Right lobe of liver (tissue), 6 donors: ENCODE data around the gene CACNA1F. TPM values are rescaled to one million over a fixed set of nuclear protein-coding genes. Genes with fewer than 3 reads are reported as not detected.
A peak's percentile ranks its signal among the peaks of the same experiment; 100 is the strongest.

Experiments used
- ATAC-seq, 4 donors: fragments of 200-7000 bp; cut with Tn5 transposase; one replicate each; pipeline ENCODE4 v1.9.1; 2020; ENCODE audit warnings: mild to moderate bottlenecking in 4 of 4, moderate library complexity in 4 of 4
- DNase-seq, 3 donors: peaks; one replicate each; pipeline ENCODE4 v3.0.0-alpha.2; 2020
- H3K27ac ChIP-seq, 3 donors: fragments of 200-600 bp; one replicate each; pipeline ENCODE4 v1.8.0; 2022
- H3K27me3 ChIP-seq, 2 donors: fragments of 200-600 bp; one replicate each; pipeline ENCODE4 v1.8.0; 2022
- H3K36me3 ChIP-seq, 4 donors: fragments of 200-600 bp; sonication (generic) in 1 of 4; one replicate each; pipeline versions ENCODE4 v1.5.1 to v1.8.0; 2017 to 2022; ENCODE audit warnings: control low read depth in 1 of 4
- H3K4me1 ChIP-seq, 4 donors: fragments of 200-600 bp; sonication (generic) in 1 of 4; one replicate each; pipeline versions ENCODE4 v1.5.1 to v1.8.0; 2017 to 2022; ENCODE audit warnings: control low read depth in 1 of 4
- H3K4me3 ChIP-seq, 3 donors: fragments of 200-600 bp; one replicate each; pipeline ENCODE4 v1.8.0; 2022
- H3K9me3 ChIP-seq, 4 donors: fragments of 200-600 bp; sonication (generic) in 1 of 4; one replicate each; pipeline versions ENCODE4 v1.5.1 to v1.8.0; 2017 to 2022; ENCODE audit warnings: control low read depth in 1 of 4
- CTCF ChIP-seq, 4 donors: fragments of 200-600 bp in 3 of 4; fragments of 450-650 bp in 1 of 4; IDR thresholded peaks; one replicate each; pipeline versions ENCODE4 v1.5.1 to v1.8.0; 2016 to 2022; ENCODE audit warnings: antibody characterized with exemption in 4 of 4, mild to moderate bottlenecking in 2 of 4
- POLR2A ChIP-seq: fragments of 450-650 bp; IDR thresholded peaks from one replicate; pipeline ENCODE4 v1.6.1; 2017; ENCODE audit warnings: antibody characterized with exemption, mild to moderate bottlenecking
- WGBS: methylation state at CpG from one replicate; pipeline ENCODE4 v1.1.6; 2018; ENCODE audit warnings: low coverage, low lambda C conversion rate; ENCODE audit not compliant: insufficient coverage; ENCODE audit errors: missing lambda C conversion rate; 5-methylcytosine and 5-hydroxymethylcytosine counted together
- intact Hi-C, 2 donors: fragments of 100-400 bp; cut with DNase I; formaldehyde crosslinking; loops; one replicate each; pipeline versions ENCODE4 v1.11.2 to v1.14.1; 2022
- total RNA-seq, 6 experiments: library from RNA; depleted of rRNA in 2 of 6; stranded (reverse); fragments of >200 nt in 2 of 6; fragmentation: NEBNext Ultra II Directional in 3 of 6; extraction: Animal tissue kit (Norgen Biotek cat#: 25700) in 3 of 6; gene quantifications; one replicate each; pipeline versions ENCODE4 v1.1.0 to v1.2.4, GENCODE V29; 2016 to 2023
- donor health status: DM: no; HTN: yes; CAD: no.
- donor health status: DM: no; HTN: no; CAD: no.
- donor health status: DM: no; HTN: no; CAD: no.
- donor health status: DM: no; HTN: yes; CAD: no.
- donor health status: DM: no; HTN: yes; CAD: no.

The CACNA1F gene
- total RNA-seq, 6 experiments from 2014 or later = 0.06 TPM; not detected in 5

GRCh38 chrX:49232525-49232924 lies 615 bp downstream of the CACNA1F start:
- no peak for ATAC-seq
- Histone ChIP-seq H3K27me3 (no peaks in the 10 kb centered on the region), H3K27ac (no peak overlapping the region), H3K4me3 (no peak overlapping the region), H3K9me3 (no peaks in the 10 kb centered on the region), H3K4me1 (no peaks in the 10 kb centered on the region), H3K36me3 (no peaks in the 10 kb centered on the region)
- no peak for DNase-seq
- intact Hi-C loops = no loop called here
- TF ChIP-seq POLR2A (no peak), CTCF (IDR thresholded peaks at IDR 0.05) (no peak)
- WGBS = 48% methylated on average over 2 of the region's 2 CpGs

GRCh38 chrX:49231333-49232000 lies 1.7 kb downstream of the CACNA1F start:
- H3K4me3 ChIP-seq = no peak overlapping the region
- H3K36me3 ChIP-seq = no peaks in the 10 kb centered on the region
- intact Hi-C loops = no loop called here
- ATAC-seq (no peak), DNase-seq (no peak)
- H3K9me3 ChIP-seq = no peaks in the 10 kb centered on the region
- TF ChIP-seq CTCF (IDR thresholded peaks at IDR 0.05) (no peak), POLR2A (no peak)
- H3K4me1 ChIP-seq = no peaks in the 10 kb centered on the region
- 87% methylated on average over 7 of the region's 10 CpGs for WGBS
- H3K27me3 ChIP-seq = no peaks in the 10 kb centered on the region
- no peak overlapping the region for H3K27ac ChIP-seq

GRCh38 chrX:49230500-49231232 lies 2.5 kb downstream of the CACNA1F start:
- Histone ChIP-seq H3K27me3 (no peaks in the 10 kb centered on the region), H3K27ac (no peak overlapping the region), H3K4me1 (no peaks in the 10 kb centered on the region), H3K36me3 (no peaks in the 10 kb centered on the region), H3K4me3 (no peak overlapping the region), H3K9me3 (no peaks in the 10 kb centered on the region)
- DNase-seq (peak in 2 of 3 donors; percentile 52 to 60), ATAC-seq (peak; percentile 46 to 62 (median 54))
- intact Hi-C loops = no loop called here
- no peak for TF ChIP-seq POLR2A
- no peak for TF ChIP-seq CTCF (IDR thresholded peaks at IDR 0.05)
- WGBS = 42% methylated on average over 27 of the region's 44 CpGs

GRCh38 chrX:49228185-49228584 lies 5.0 kb downstream of the CACNA1F start:
- Histone ChIP-seq H3K9me3 (no peaks in the 10 kb centered on the region), H3K4me1 (no peaks in the 10 kb centered on the region), H3K36me3 (no peaks in the 10 kb centered on the region), H3K4me3 (no peak overlapping the region), H3K27ac (no peak overlapping the region), H3K27me3 (no peaks in the 10 kb centered on the region)
- WGBS = 81% methylated on average over 8 of the region's 17 CpGs
- DNase-seq (no peak), ATAC-seq (no peak)
- intact Hi-C loops = no loop called here
- TF ChIP-seq POLR2A (no peak), CTCF (IDR thresholded peaks at IDR 0.05) (no peak)
